BJ (cell line): ENCODE measurements around the gene COX7A1. TPM values are rescaled to one million over a fixed set of nuclear protein-coding genes. Genes with fewer than 3 reads are reported as not detected.

Experiments used
- CTCF ChIA-PET: fragments of 350-600 bp; formaldehyde crosslinking; extraction: SDS; loops from one replicate; lab custom pipeline; 2021; ENCODE audit warnings: antibody characterized with exemption, inconsistent platforms; lab: Yijun Ruan, JAX
- POLR2A ChIA-PET: fragments of 300-600 bp; sonication (Branson Sonifier 250); formaldehyde crosslinking; extraction: SDS; loops from one replicate; lab custom pipeline; 2021; ENCODE audit warnings: antibody characterized with exemption; lab: Charles Lee
- DNase-seq: peaks from one replicate; pipeline ENCODE4 v3.0.0-alpha.2; 2011; ENCODE audit warnings: low read depth
- H3K27me3 ChIP-seq: 2 replicates; pipeline ENCODE4 v1.6.0; 2011; ENCODE audit warnings: low read length; ENCODE audit not compliant: control insufficient read depth, insufficient read depth
- H3K36me3 ChIP-seq: 2 replicates; pipeline ENCODE4 v1.5.1; 2011; ENCODE audit warnings: low read length; ENCODE audit not compliant: control insufficient read depth, insufficient read depth
- H3K4me3 ChIP-seq: 2 replicates; pipeline ENCODE4 v1.5.1; 2011; ENCODE audit warnings: low read depth, mild to moderate bottlenecking, control low read depth, low read length
- CTCF ChIP-seq: IDR thresholded peaks from 2 replicates; pipeline ENCODE4 v1.5.1; 2011; ENCODE audit warnings: low read depth, mild to moderate bottlenecking, control low read depth, inconsistent platforms, low read length, moderate library complexity; ENCODE audit not compliant: insufficient read depth
- polyA plus RNA-seq: library from polyadenylated mRNA; depleted of rRNA; stranded (reverse); fragments of >200 nt; gene quantifications from 2 replicates; pipeline ENCODE4 v1.2.3, GENCODE V29; 2011

Gene COX7A1
- polyA plus RNA-seq, 1 experiment = 569 TPM

DNA sequence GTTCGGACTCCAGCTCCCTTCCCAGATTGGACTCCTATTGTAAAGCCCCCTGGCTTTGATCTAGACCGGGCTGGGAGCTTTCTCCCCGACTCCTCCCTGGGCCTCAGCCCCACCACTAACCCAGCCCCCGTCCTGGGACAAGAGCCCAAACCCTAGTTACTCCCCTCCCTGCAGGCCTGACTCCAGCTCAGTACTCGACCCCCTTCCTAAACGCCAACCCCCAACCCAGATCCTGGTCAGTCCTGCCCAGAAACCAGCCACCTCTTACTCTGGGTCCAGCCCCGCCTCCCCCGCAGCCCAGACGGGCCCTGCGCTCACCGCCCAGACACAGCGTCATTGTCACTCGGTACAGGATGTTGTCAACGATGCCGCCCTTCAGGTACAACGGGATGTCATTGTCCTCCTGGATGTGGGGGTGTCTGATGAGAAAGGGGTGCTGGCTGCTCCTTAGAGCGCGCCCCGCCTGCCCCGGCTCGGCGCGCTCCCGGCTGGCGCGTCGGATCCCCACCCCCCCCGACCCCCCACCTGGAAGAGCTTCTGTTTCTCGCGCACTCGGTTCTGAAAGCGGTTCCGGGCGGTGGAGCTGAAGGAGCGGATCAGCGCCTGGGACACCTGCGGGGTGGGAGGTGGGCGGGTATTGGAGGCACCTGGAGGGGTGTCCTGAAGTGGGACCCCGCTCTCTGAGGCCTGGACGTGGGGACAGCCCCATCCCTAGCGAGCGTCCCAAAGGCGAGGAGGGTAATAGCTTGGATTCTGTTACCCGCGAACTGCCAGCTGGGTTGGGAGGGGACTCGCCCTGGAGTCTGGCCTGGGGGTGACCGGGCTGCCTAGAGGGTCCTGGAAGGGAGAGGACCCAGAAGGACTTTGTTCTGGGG, 866 bp downstream of the COX7A1 start:
- POLR2A ChIA-PET = interaction anchor here (0.6 to 0.9 kb wide), 4 partner anchors 24 to 114 kb away, joined by 3 to 7 read pairs (median 3); partner anchors contain the start of genes POLR2I, ZNF146 and ZNF565
- CTCF ChIA-PET = interaction anchor here (0.6 to 2.6 kb wide), 5 partner anchors 11 to 34 kb away, joined by 3 to 14 read pairs (median 3); no protein-coding TSS in a partner anchor
- no peak for TF ChIP-seq CTCF

DNA sequence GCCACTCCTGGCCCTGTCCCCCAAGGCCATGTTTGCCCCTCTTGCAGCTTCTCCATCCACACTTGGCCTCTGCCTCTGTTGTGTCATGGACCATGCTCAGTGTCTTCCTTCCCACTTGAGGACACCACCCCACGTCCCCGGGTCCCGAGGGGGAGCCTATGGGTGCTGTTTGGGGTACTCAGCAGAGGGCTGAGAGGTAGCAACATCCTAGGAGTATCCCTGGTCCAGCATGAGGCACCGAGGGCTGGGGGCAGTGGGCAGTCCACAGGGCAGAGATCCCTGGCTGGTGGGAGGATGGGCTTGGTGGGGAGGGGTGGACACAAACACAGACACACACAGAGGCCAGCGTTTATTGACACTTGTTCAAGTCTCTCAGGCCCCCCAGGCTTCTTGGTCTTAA, 1.7 kb downstream of the COX7A1 start:
- POLR2A ChIA-PET = interaction anchor here (0.7 to 0.9 kb wide), 2 partner anchors 23 to 64 kb away, joined by 3 read pairs; partner anchors contain the start of genes ZNF146 and ZNF565
- Histone ChIP-seq H3K4me3 (no peak overlapping the region), H3K27me3 (no peaks in the 10 kb centered on the region), H3K36me3 (peaks cover 22% of the 10 kb centered on the region)
- no peak for DNase-seq
- no peak for TF ChIP-seq CTCF
- CTCF ChIA-PET = interaction anchor here (1.1 to 2.6 kb wide), 3 partner anchors 10 to 23 kb away, joined by 3 to 14 read pairs (median 8); no protein-coding TSS in a partner anchor

More for the DNA sequence above, 866 bp downstream of the COX7A1 start:
- Histone ChIP-seq H3K27me3 (no peaks in the 10 kb centered on the region), H3K36me3 (peaks cover 14% of the 10 kb centered on the region), H3K4me3 (peak overlapping the region; percentile 46)
- no peak for DNase-seq

- DNase-seq = no peak
- Histone ChIP-seq H3K36me3 (peaks cover 23% of the 10 kb centered on the region), H3K4me3 (no peak overlapping the region), H3K27me3 (no peaks in the 10 kb centered on the region)
- ChIA-PET CTCF (interaction anchor here (2.0 to 2.6 kb wide), 2 partner anchors 19 to 22 kb away, joined by 8 to 14 read pairs; no protein-coding TSS in a partner anchor), POLR2A (no interaction called here)
- TF ChIP-seq CTCF = no peak
Observed at GRCh38 chr19:36149673-36150406, 2.4 kb downstream of the COX7A1 start.

GRCh38 chr19:36144624-36145023, 7.6 kb downstream of the COX7A1 start:
- no peak overlapping the region for H3K4me3 ChIP-seq
- CTCF ChIA-PET = interaction anchor here (1.4 to 2.6 kb wide), 2 partner anchors 17 to 25 kb away, joined by 5 to 7 read pairs; no protein-coding TSS in a partner anchor
- no peaks in the 10 kb centered on the region for H3K27me3 ChIP-seq
- TF ChIP-seq CTCF = no peak
- POLR2A ChIA-PET = interaction anchor here (0.5 kb wide), 1 partner anchor 9 kb away, joined by 3 read pairs; no protein-coding TSS in a partner anchor
- DNase-seq = no peak
- peaks cover 28% of the 10 kb centered on the region for H3K36me3 ChIP-seq
